Vagina (tissue), 2 donors: ENCODE results near the gene SETD1A. TPM values are rescaled to one million over a fixed set of nuclear protein-coding genes. Genes with fewer than 3 reads are reported as not detected.

Experiments
- DNase-seq, 2 donors: peaks; one replicate each; pipeline ENCODE4 v3.0.0-alpha.2; 2017; ENCODE audit errors: extremely low spot score in 2 of 2
- H3K27ac ChIP-seq: fragments of 200-600 bp; sonication (generic); one replicate; pipeline ENCODE4 v1.5.1; 2019
- H3K27me3 ChIP-seq: fragments of 200-600 bp; sonication (generic); one replicate; pipeline ENCODE4 v1.5.1; 2019
- H3K36me3 ChIP-seq, 2 donors: fragments of 200-600 bp; sonication (generic); one replicate each; pipeline ENCODE4 v1.5.1; 2017 to 2019
- H3K4me1 ChIP-seq: fragments of 200-600 bp; sonication (generic); one replicate; pipeline ENCODE4 v1.5.1; 2019
- H3K4me3 ChIP-seq, 2 donors: fragments of 200-600 bp; sonication (generic); 1 replicate in 1 of 2; 2 replicates in 1 of 2; pipeline ENCODE4 v1.5.1; 2016 to 2019
- H3K9me3 ChIP-seq: fragments of 200-600 bp; sonication (generic); one replicate; pipeline ENCODE4 v1.5.1; 2019
- POLR2A ChIP-seq, 2 donors: fragments of 450-650 bp; IDR thresholded peaks; one replicate each; pipeline ENCODE4 v1.6.1; 2017; ENCODE audit warnings: antibody characterized with exemption in 2 of 2, mild to moderate bottlenecking in 2 of 2, moderate library complexity in 2 of 2
- POLR2AphosphoS5 ChIP-seq, 2 donors: sonication (generic); formaldehyde crosslinking; IDR thresholded peaks; one replicate each; pipeline ENCODE4 v1.9.0; 2017; ENCODE audit warnings: antibody characterized with exemption in 2 of 2, mild to moderate bottlenecking in 2 of 2, low read depth in 1 of 2; ENCODE audit not compliant: insufficient read depth in 1 of 2
- intact Hi-C: fragments of 100-400 bp; cut with DNase I; formaldehyde crosslinking; loops from one replicate; pipeline ENCODE4 v1.15.1; 2023
- small RNA-seq: library from RNA; depleted of rRNA; stranded (forward); fragments of <200 nt; gene quantifications from one replicate; pipeline ENCODE3, GENCODE V24; 2016
- total RNA-seq: library from RNA; depleted of rRNA; stranded (reverse); fragments of >200 nt; gene quantifications from one replicate; pipeline ENCODE4 v1.2.3, GENCODE V29; 2016
- TF ChIP-seq, protein P1 (sequence below), 3 experiments: fragments of 450-650 bp in 2 of 3; fragments of 200-600 bp in 1 of 3; sonication (generic) in 1 of 3; IDR thresholded peaks; one replicate each; pipeline ENCODE4 v1.5.1; 2017 to 2019; ENCODE audit warnings: antibody characterized with exemption in 3 of 3, mild to moderate bottlenecking in 2 of 3, moderate library complexity in 2 of 3

The SETD1A gene
- total RNA-seq, 1 donor from 2014 or later = 10.6 TPM

- intact Hi-C loops = loop anchor here (2.0 to 5.0 kb wide), 3 partner anchors 36 to 109 kb away; no protein-coding TSS in a partner anchor
- Histone ChIP-seq H3K36me3 (peaks cover 0 to 17% of the 10 kb centered on the region in 2 donors), H3K4me1 (peaks cover 21% of the 10 kb centered on the region), H3K27me3 (no peaks in the 10 kb centered on the region), H3K4me3 (peak within 1 kb of the TSS; percentile 65 to 94), H3K27ac (peak within 1 kb of the TSS; percentile 99), H3K9me3 (no peaks in the 10 kb centered on the region)
- TF ChIP-seq, protein P1, sequence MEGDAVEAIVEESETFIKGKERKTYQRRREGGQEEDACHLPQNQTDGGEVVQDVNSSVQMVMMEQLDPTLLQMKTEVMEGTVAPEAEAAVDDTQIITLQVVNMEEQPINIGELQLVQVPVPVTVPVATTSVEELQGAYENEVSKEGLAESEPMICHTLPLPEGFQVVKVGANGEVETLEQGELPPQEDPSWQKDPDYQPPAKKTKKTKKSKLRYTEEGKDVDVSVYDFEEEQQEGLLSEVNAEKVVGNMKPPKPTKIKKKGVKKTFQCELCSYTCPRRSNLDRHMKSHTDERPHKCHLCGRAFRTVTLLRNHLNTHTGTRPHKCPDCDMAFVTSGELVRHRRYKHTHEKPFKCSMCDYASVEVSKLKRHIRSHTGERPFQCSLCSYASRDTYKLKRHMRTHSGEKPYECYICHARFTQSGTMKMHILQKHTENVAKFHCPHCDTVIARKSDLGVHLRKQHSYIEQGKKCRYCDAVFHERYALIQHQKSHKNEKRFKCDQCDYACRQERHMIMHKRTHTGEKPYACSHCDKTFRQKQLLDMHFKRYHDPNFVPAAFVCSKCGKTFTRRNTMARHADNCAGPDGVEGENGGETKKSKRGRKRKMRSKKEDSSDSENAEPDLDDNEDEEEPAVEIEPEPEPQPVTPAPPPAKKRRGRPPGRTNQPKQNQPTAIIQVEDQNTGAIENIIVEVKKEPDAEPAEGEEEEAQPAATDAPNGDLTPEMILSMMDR (IDR thresholded peaks at IDR 0.05) = peak in 1 of 3 experiments; percentile 5
- TF ChIP-seq POLR2AphosphoS5 (IDR thresholded peaks at IDR 0.05; ENCODE audit: insufficient read depth in 1 of 2, low read depth in 1 of 2) (peak; percentile 96 to 97), POLR2A (IDR thresholded peaks at IDR 0.05) (peak in 1 of 2 donors; percentile 51)
- DNase-seq = peak; percentile 99
These were observed 75.5 kb downstream of the SETD1A start, which contains the start of gene STX4 for GRCh38 chr16:31032736-31033708. STX4 (plus strand) TSS chr16:31033558; CDS start chr16:31033806, 248 bp downstream.

GRCh38 chr16:31033709-31034492 lies 76.3 kb downstream of the SETD1A start:
- peaks cover 0 to 26% of the 10 kb centered on the region in 2 donors for H3K36me3 ChIP-seq
- peak overlapping the region; percentile 65 to 94 for H3K4me3 ChIP-seq
- intact Hi-C loops = loop anchor here (2.0 to 5.0 kb wide), 3 partner anchors 37 to 108 kb away; no protein-coding TSS in a partner anchor
- peaks cover 21% of the 10 kb centered on the region for H3K4me1 ChIP-seq
- TF ChIP-seq POLR2AphosphoS5 (IDR thresholded peaks at IDR 0.05; ENCODE audit: insufficient read depth in 1 of 2, low read depth in 1 of 2) = peak; percentile 77 to 85
- TF ChIP-seq POLR2A (IDR thresholded peaks at IDR 0.05) = peak in 1 of 2 donors; percentile 19
- TF ChIP-seq, protein P1 (IDR thresholded peaks at IDR 0.05) = no peak
- peak overlapping the region; percentile 99 for H3K27ac ChIP-seq
- H3K9me3 ChIP-seq = no peaks in the 10 kb centered on the region
- no peaks in the 10 kb centered on the region for H3K27me3 ChIP-seq
- DNase-seq = peak in 1 of 2 donors; percentile 95

Small RNAs within 50 kb of the gene (small RNA-seq; reads per million reads assigned to genes)
- not detected for gene AC135048.1

Other genes with a start within 250 kb of the SETD1A start
- gene PHKG2, start 209.3 kb upstream of the SETD1A start, total RNA-seq = 32.9 TPM
- gene CFAP119, start 195.7 kb upstream of the SETD1A start, total RNA-seq = 1.7 TPM
- gene RNF40, start 195.4 kb upstream of the SETD1A start, total RNA-seq = 60.9 TPM
- 11.3 TPM for gene ZNF629, start 170.5 kb upstream of the SETD1A start, total RNA-seq
- 38.1 TPM for gene BCL7C, start 63.7 kb upstream of the SETD1A start, total RNA-seq
- gene CTF1, start 61.1 kb upstream of the SETD1A start, total RNA-seq = 3.2 TPM
- gene FBXL19, start 34.2 kb upstream of the SETD1A start, total RNA-seq = 21.4 TPM
- 27.0 TPM for gene ORAI3, start 8.7 kb upstream of the SETD1A start, total RNA-seq
- gene HSD3B7, start 27.5 kb downstream of the SETD1A start, total RNA-seq = 14.5 TPM
- gene STX1B, start 52.9 kb downstream of the SETD1A start, total RNA-seq = 4.7 TPM
- gene STX4, start 75.8 kb downstream of the SETD1A start, total RNA-seq = 42.5 TPM
- 5.4 TPM for gene ZNF668, start 116.5 kb downstream of the SETD1A start, total RNA-seq
- gene ZNF646, start 116.7 kb downstream of the SETD1A start, total RNA-seq = 10.6 TPM
- 2.0 TPM for gene PRSS53, start 131.2 kb downstream of the SETD1A start, total RNA-seq
- gene VKORC1, start 137.0 kb downstream of the SETD1A start, total RNA-seq = 123 TPM
- 48.9 TPM for gene BCKDK, start 150.6 kb downstream of the SETD1A start, total RNA-seq
- 76.6 TPM for gene KAT8, start 159.9 kb downstream of the SETD1A start, total RNA-seq
- 26.0 TPM for gene PRSS8, start 178.0 kb downstream of the SETD1A start, total RNA-seq
- gene PRSS36, start 192.3 kb downstream of the SETD1A start, total RNA-seq = 1.2 TPM
- 74.2 TPM for gene FUS, start 222.4 kb downstream of the SETD1A start, total RNA-seq
- gene PYCARD, start 245.0 kb downstream of the SETD1A start, total RNA-seq = 85.0 TPM